Caco-2 (cell line): ENCODE results near the gene NTN1. TPM values are rescaled to one million over a fixed set of nuclear protein-coding genes. Genes with fewer than 3 reads are reported as not detected.

Experiments used
- BruUV-seq: library from RNA; stranded (reverse); fragments of 400-500 nt; replicated peaks from 2 replicates; lab custom pipeline; 2021; lab: Mats Ljungman, UMichigan
- CTCF ChIA-PET: fragments of 300-600 bp; sonication (Branson Sonifier 250); formaldehyde crosslinking; loops from one replicate; lab custom pipeline; 2022; ENCODE audit warnings: antibody characterized with exemption; lab: Charles Lee
- POLR2A ChIA-PET: fragments of 300-600 bp; sonication (Branson Sonifier 250); formaldehyde crosslinking; loops from one replicate; lab custom pipeline; 2022; ENCODE audit warnings: antibody characterized with exemption; lab: Charles Lee
- DNase-seq, 2 experiments: peaks; one replicate each; pipeline versions ENCODE4 v3.0.0 to v3.0.0-alpha.2; 2020 to 2022
- H3K27me3 ChIP-seq: replicated peaks from 2 replicates; pipeline ENCODE4 v1.6.0; 2011; ENCODE audit warnings: low read length; ENCODE audit not compliant: control insufficient read depth, insufficient read depth
- H3K36me3 ChIP-seq: 2 replicates; pipeline ENCODE4 v1.5.1; 2011; ENCODE audit warnings: low read length; ENCODE audit not compliant: control insufficient read depth, insufficient read depth
- H3K4me1 ChIP-seq: fragments of 250-450 bp; sonication (Bioruptor Pico); 2 replicates; pipeline ENCODE4 v1.5.1; 2020; ENCODE audit warnings: mild to moderate bottlenecking
- H3K4me3 ChIP-seq: 2 replicates; pipeline ENCODE4 v1.5.1; 2011; ENCODE audit warnings: low read depth, mild to moderate bottlenecking, control low read depth, low read length
- H3K9me3 ChIP-seq: fragments of 250-450 bp; sonication (Bioruptor Pico); 2 replicates; pipeline ENCODE4 v1.5.1; 2020; ENCODE audit warnings: mild to moderate bottlenecking, moderate library complexity
- H3K27ac Mint-ChIP-seq: one replicate; pipeline ENCODE4 v1.8.0; 2022; ENCODE audit warnings: mixed read lengths; ENCODE audit not compliant: unreplicated experiment
- H3K27me3 Mint-ChIP-seq: one replicate; pipeline ENCODE4 v1.8.0; 2022; ENCODE audit warnings: mixed read lengths; ENCODE audit not compliant: insufficient read depth, unreplicated experiment
- H3K36me3 Mint-ChIP-seq: one replicate; pipeline ENCODE4 v1.8.0; 2022; ENCODE audit warnings: mild to moderate bottlenecking, mixed read lengths; ENCODE audit not compliant: insufficient read depth, unreplicated experiment
- H3K4me1 Mint-ChIP-seq: one replicate; pipeline ENCODE4 v1.8.0; 2022; ENCODE audit warnings: low read depth, mixed read lengths; ENCODE audit not compliant: unreplicated experiment
- H3K4me3 Mint-ChIP-seq: one replicate; pipeline ENCODE4 v1.8.0; 2022; ENCODE audit warnings: mild to moderate bottlenecking, moderate library complexity, mixed read lengths; ENCODE audit not compliant: unreplicated experiment
- H3K9me3 Mint-ChIP-seq: one replicate; pipeline ENCODE4 v1.8.0; 2022; ENCODE audit warnings: mixed read lengths; ENCODE audit not compliant: unreplicated experiment
- intact Hi-C: fragments of 100-400 bp; cut with micrococcal nuclease; formaldehyde crosslinking; loops from one replicate; pipeline ENCODE4 v1.10.0; 2022; ENCODE audit not compliant: unreplicated experiment
- total RNA-seq: library from RNA; stranded (reverse); gene quantifications from 2 replicates; pipeline ENCODE4 v1.2.3, GENCODE V29; 2022
- TF ChIP-seq, protein P1 (sequence below), 2 experiments: fragments of 200-600 bp in 1 of 2; IDR thresholded peaks; 1 replicate in 1 of 2; 2 replicates in 1 of 2; pipeline versions ENCODE4 v1.5.1 to v1.8.0; 2011 to 2022; ENCODE audit warnings: antibody characterized with exemption in 1 of 2, control low read depth in 1 of 2, inconsistent platforms in 1 of 2, low read depth in 1 of 2, low read length in 1 of 2, mild to moderate bottlenecking in 1 of 2, moderate library complexity in 1 of 2; ENCODE audit not compliant: insufficient read depth in 1 of 2, severe bottlenecking in 1 of 2, unreplicated experiment in 1 of 2

The NTN1 gene
- total RNA-seq, 1 experiment from 2014 or later: 0.88 TPM

DNA sequence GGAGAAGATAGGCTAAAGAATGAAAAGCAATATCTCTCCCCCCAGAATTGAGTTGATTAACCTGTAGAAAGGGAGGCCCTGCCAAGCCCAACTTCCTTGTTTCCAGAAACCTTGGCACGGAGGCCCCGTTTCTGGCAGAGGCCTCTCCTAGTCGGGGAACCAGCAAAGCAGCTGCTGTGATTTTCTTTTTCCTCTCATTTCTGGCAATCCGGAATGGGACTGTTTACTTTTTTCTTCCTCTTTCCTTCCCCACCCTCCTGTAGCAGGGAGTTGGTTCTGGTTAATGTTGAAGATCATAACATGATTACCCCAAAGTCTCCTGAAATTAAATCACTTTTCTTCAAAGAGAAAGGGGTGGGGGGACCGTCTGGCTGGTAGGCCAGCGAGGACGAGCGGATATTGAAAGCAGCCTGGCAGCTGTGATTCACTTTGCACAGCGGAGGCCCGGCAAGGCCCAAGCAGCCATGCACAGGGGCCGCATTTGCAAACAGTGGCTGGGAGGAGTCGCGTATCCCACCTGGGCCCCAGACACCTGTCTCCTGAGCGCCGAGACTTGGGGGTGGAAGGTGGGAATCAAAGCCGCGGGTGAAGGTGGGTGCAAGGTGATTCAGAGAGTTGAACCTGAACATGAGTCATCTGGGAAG is 51.5 kb downstream of the NTN1 start:
- H3K4me3 Mint-ChIP-seq: no peak overlapping the region
- TF ChIP-seq, protein P1, sequence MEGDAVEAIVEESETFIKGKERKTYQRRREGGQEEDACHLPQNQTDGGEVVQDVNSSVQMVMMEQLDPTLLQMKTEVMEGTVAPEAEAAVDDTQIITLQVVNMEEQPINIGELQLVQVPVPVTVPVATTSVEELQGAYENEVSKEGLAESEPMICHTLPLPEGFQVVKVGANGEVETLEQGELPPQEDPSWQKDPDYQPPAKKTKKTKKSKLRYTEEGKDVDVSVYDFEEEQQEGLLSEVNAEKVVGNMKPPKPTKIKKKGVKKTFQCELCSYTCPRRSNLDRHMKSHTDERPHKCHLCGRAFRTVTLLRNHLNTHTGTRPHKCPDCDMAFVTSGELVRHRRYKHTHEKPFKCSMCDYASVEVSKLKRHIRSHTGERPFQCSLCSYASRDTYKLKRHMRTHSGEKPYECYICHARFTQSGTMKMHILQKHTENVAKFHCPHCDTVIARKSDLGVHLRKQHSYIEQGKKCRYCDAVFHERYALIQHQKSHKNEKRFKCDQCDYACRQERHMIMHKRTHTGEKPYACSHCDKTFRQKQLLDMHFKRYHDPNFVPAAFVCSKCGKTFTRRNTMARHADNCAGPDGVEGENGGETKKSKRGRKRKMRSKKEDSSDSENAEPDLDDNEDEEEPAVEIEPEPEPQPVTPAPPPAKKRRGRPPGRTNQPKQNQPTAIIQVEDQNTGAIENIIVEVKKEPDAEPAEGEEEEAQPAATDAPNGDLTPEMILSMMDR (IDR thresholded peaks at IDR 0.05; ENCODE audit: insufficient read depth in 1 of 2, low read depth in 1 of 2, low read length in 1 of 2, severe bottlenecking in 1 of 2, unreplicated experiment in 1 of 2): no peak
- POLR2A ChIA-PET: interaction anchor here (0.6 kb wide), 1 partner anchor 35 kb away, joined by 3 read pairs; no protein-coding TSS in a partner anchor
- DNase-seq: no peak
- Histone ChIP-seq H3K9me3 (no peaks in the 10 kb centered on the region), H3K27me3 (no peaks in the 10 kb centered on the region), H3K4me3 (no peak overlapping the region), H3K36me3 (no peaks in the 10 kb centered on the region), H3K4me1 (no peaks in the 10 kb centered on the region)
- H3K9me3 Mint-ChIP-seq: no peaks in the 10 kb centered on the region
- H3K4me1 Mint-ChIP-seq: no peaks in the 10 kb centered on the region
- no TSS peak for BruUV-seq
- intact Hi-C loops: no loop called here
- CTCF ChIA-PET: no interaction called here
- H3K36me3 Mint-ChIP-seq: no peaks in the 10 kb centered on the region
- H3K27me3 Mint-ChIP-seq: peaks cover 4% of the 10 kb centered on the region
- H3K27ac Mint-ChIP-seq: no peak overlapping the region

DNA sequence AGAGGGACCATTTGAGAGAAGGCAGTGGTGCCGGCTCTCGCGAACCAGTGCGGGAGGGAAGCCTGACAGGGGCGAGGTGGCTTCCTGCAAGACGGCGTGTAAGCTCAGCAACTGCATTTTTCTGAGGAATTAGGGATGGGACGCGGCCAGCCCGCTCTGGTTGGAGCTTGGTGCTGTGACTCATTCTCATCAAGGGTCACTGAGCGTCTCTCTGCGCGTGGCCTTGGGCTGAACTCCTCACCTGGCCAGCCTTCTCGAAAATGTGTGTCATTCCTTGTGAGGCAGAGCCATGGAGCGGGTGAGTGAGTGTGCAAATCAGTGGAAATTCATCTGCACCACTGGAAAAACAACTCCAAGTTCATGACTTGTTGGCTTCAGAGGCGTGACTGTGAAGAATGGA is 52.8 kb downstream of the NTN1 start:
- CTCF ChIA-PET: no interaction called here
- no peaks in the 10 kb centered on the region for H3K4me1 ChIP-seq
- Mint-ChIP-seq H3K36me3 (no peaks in the 10 kb centered on the region), H3K27me3 (peaks cover 4% of the 10 kb centered on the region), H3K4me1 (no peaks in the 10 kb centered on the region), H3K4me3 (no peak overlapping the region), H3K27ac (no peak overlapping the region), H3K9me3 (no peaks in the 10 kb centered on the region)
- TF ChIP-seq, protein P1 (IDR thresholded peaks at IDR 0.05; ENCODE audit: insufficient read depth in 1 of 2, low read depth in 1 of 2, low read length in 1 of 2, severe bottlenecking in 1 of 2, unreplicated experiment in 1 of 2): no peak
- intact Hi-C loops: no loop called here
- DNase-seq: no peak
- no peaks in the 10 kb centered on the region for H3K9me3 ChIP-seq
- no peak overlapping the region for H3K4me3 ChIP-seq
- POLR2A ChIA-PET: no interaction called here
- BruUV-seq: no TSS peak
- H3K27me3 ChIP-seq: no peaks in the 10 kb centered on the region
- no peaks in the 10 kb centered on the region for H3K36me3 ChIP-seq

DNA sequence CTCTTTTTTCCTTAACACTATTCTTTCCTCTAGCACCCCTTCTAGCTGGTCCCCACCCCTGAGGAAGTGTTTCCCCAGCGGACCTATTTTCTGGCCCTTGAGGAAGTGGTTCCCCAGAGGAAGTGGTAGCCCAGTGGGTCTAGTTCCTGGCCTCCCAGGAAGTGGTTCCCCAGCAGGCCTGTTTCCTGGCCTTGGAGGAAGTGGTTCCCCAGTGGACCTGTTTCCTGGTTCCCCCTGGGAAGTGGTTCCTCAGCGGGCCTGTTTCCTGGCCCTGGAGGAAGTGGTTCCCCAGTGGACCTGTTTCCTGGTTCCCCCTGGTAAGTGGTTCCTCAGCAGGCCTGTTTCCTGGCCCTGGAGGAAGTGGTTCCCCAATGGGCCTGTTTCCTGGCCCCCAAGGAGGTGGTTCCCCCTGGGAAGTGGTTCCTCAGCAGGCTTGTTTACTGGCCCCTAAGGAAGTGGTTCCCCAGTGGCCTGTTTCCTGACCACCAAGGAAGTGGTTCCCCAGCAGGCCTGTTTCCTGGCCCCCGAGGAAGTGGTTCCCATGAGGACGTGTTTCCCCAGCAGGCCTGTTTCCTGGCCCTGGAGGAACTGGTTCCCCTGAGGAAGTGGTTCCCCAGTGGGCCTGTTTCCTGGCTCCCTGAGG is 58.3 kb downstream of the NTN1 start:
- Mint-ChIP-seq H3K9me3 (no peaks in the 10 kb centered on the region), H3K27me3 (peaks cover 4% of the 10 kb centered on the region), H3K4me3 (no peak overlapping the region), H3K4me1 (no peaks in the 10 kb centered on the region), H3K36me3 (no peaks in the 10 kb centered on the region), H3K27ac (no peak overlapping the region)
- no peaks in the 10 kb centered on the region for H3K9me3 ChIP-seq
- ChIA-PET CTCF (no interaction called here), POLR2A (no interaction called here)
- TF ChIP-seq, protein P1 (IDR thresholded peaks at IDR 0.05; ENCODE audit: insufficient read depth in 1 of 2, low read depth in 1 of 2, low read length in 1 of 2, severe bottlenecking in 1 of 2, unreplicated experiment in 1 of 2): no peak
- no peaks in the 10 kb centered on the region for H3K27me3 ChIP-seq
- no TSS peak for BruUV-seq
- no peaks in the 10 kb centered on the region for H3K4me1 ChIP-seq
- no peak overlapping the region for H3K4me3 ChIP-seq
- no peak for DNase-seq
- H3K36me3 ChIP-seq: no peaks in the 10 kb centered on the region
- intact Hi-C loops: no loop called here
